BE2C (cell line): Measurements from ENCODE around the gene SAMD14.

Experiments
- DNase-seq: peaks from one replicate; pipeline ENCODE4 v3.0.0-alpha.2; 2020
- H3K27me3 ChIP-seq: fragments of 250-450 bp; sonication (Bioruptor Pico); 2 replicates; pipeline ENCODE4 v1.5.1; 2020; ENCODE audit warnings: mild to moderate bottlenecking
- H3K36me3 ChIP-seq: fragments of 250-450 bp; sonication (Bioruptor Pico); 2 replicates; pipeline ENCODE4 v1.5.1; 2020; ENCODE audit warnings: mild to moderate bottlenecking
- H3K4me1 ChIP-seq: fragments of 250-450 bp; sonication (Bioruptor Pico); 2 replicates; pipeline ENCODE4 v1.5.1; 2020
- H3K4me3 ChIP-seq: 2 replicates; pipeline ENCODE4 v1.5.1; 2011; ENCODE audit warnings: low read depth, low read length
- H3K9me3 ChIP-seq: fragments of 250-450 bp; sonication (Bioruptor Pico); 2 replicates; pipeline ENCODE4 v1.5.1; 2020
- CTCF ChIP-seq: IDR thresholded peaks from 2 replicates; pipeline ENCODE4 v1.5.1; 2012; ENCODE audit warnings: mild to moderate bottlenecking, low read depth, low read length

Gene SAMD14

GRCh38 chr17:50101346-50102163, 28.4 kb downstream of the SAMD14 start:
- Histone ChIP-seq H3K27me3 (no peaks in the 10 kb centered on the region), H3K4me3 (no peak overlapping the region), H3K36me3 (no peaks in the 10 kb centered on the region), H3K4me1 (peaks cover 6% of the 10 kb centered on the region), H3K9me3 (no peaks in the 10 kb centered on the region)
- peak; percentile 39 for DNase-seq
- TF ChIP-seq CTCF = no peak

GRCh38 chr17:50100921-50101345, 29.0 kb downstream of the SAMD14 start:
- Histone ChIP-seq H3K4me3 (no peak overlapping the region), H3K27me3 (no peaks in the 10 kb centered on the region), H3K9me3 (no peaks in the 10 kb centered on the region), H3K36me3 (no peaks in the 10 kb centered on the region), H3K4me1 (peaks cover 6% of the 10 kb centered on the region)
- DNase-seq = no peak
- no peak for TF ChIP-seq CTCF

GRCh38 chr17:50100480-50100883, 29.5 kb downstream of the SAMD14 start:
- no peaks in the 10 kb centered on the region for H3K27me3 ChIP-seq
- no peak overlapping the region for H3K4me3 ChIP-seq
- no peaks in the 10 kb centered on the region for H3K36me3 ChIP-seq
- no peak for TF ChIP-seq CTCF
- no peaks in the 10 kb centered on the region for H3K9me3 ChIP-seq
- DNase-seq = no peak
- peaks cover 6% of the 10 kb centered on the region for H3K4me1 ChIP-seq

- Histone ChIP-seq H3K9me3 (no peaks in the 10 kb centered on the region), H3K27me3 (no peaks in the 10 kb centered on the region), H3K4me1 (peaks cover 6% of the 10 kb centered on the region), H3K36me3 (no peaks in the 10 kb centered on the region), H3K4me3 (no peak overlapping the region)
- no peak for TF ChIP-seq CTCF
- no peak for DNase-seq
Measured at GRCh38 chr17:50099003-50099402, 31.0 kb downstream of the SAMD14 start.

- peaks cover 6% of the 10 kb centered on the region for H3K4me1 ChIP-seq
- no peak for TF ChIP-seq CTCF
- no peak for DNase-seq
Measured at GRCh38 chr17:50098583-50098982, 31.4 kb downstream of the SAMD14 start.

GRCh38 chr17:50097926-50098325, 32.0 kb downstream of the SAMD14 start:
- Histone ChIP-seq H3K9me3 (no peaks in the 10 kb centered on the region), H3K4me1 (peaks cover 6% of the 10 kb centered on the region), H3K4me3 (no peak overlapping the region), H3K36me3 (no peaks in the 10 kb centered on the region), H3K27me3 (no peaks in the 10 kb centered on the region)
- TF ChIP-seq CTCF = no peak
- no peak for DNase-seq

More at GRCh38 chr17:50098583-50098982, 31.4 kb downstream of the SAMD14 start:
- Histone ChIP-seq H3K27me3 (no peaks in the 10 kb centered on the region), H3K4me3 (no peak overlapping the region), H3K36me3 (no peaks in the 10 kb centered on the region), H3K9me3 (no peaks in the 10 kb centered on the region)
